Head of caudate nucleus (tissue), 42 donors: ENCODE measurements around the gene ANKDD1B.

Source experiments
- DNase-seq, 42 donors: peaks; one replicate each; pipeline versions ENCODE4 v3.0.0 to v3.0.0-alpha.2; 2020 to 2021; ENCODE audit warnings: mixed read lengths in 7 of 42
- intact Hi-C: fragments of 100-400 bp; cut with DNase I; formaldehyde crosslinking; loops from one replicate; pipeline ENCODE4 v1.15.0; 2022

Gene ANKDD1B

DNA sequence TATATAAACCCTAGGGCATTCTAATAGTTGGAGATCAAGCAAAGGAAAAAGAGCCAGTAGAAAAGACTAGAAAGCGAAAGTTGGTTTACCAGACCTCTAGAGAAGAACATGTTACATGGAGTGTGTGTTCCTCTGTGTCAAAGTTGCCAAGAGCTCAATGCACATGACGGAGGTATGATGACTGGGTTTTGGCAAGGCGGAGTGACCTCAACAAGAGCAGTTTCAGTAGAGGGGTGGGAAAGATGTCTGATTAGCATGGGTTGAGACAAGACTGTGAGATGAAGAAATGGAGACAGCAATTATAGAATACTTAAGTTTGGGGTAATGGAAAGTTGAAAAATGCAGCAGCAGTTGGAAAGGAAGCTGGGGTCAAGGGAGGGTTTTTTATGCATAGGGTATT is 1.6 kb downstream of the ANKDD1B start:
- DNase-seq, result no peak
- intact Hi-C loops, result no loop called here

DNA sequence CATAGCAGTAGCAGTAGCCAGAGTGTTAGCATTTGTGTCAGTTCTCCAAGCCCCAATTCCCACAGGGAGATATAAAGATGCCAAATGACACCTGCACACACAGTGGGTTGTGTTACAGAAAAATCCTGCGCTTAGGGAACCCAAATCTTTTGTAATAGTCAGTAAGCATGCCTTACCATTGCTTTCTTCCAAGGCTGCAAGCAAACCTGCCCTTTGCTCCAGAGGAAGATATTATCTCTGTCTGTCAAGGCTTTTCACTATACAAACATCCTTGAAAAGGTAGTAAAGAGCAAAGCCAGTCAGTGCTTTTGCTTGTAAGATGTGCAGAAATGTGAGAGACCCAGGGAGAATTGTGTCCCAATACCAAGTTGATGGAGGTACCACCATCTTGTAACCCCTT is 2.9 kb downstream of the ANKDD1B start:
- intact Hi-C loops, result no loop called here
- DNase-seq, result no peak

DNA sequence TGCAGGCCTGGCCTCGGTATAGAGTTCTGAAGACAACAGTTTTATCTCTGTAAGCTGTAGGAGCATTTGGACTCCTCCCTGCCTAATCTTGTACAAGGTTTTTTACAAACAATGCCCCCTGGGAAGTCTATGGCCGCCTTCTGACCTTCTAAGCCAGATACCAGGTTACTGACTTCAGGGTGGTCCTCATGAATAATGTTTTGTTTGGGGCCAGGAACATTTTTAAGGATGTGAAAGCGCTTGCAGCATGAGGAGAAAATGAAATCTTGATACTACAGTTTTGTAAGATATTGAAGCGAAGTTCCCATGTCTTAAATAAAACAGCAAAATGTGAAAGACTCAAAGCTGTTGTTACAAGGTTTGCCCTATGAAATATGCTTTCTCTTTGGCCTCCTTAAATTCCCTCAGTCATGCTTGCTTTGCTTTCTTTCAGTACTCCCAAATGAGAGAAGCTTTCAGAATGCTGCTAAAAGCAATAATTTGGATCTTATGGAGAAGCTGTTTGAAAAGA is 5.2 kb downstream of the ANKDD1B start:
- intact Hi-C loops, result no loop called here
- no peak for DNase-seq

DNA sequence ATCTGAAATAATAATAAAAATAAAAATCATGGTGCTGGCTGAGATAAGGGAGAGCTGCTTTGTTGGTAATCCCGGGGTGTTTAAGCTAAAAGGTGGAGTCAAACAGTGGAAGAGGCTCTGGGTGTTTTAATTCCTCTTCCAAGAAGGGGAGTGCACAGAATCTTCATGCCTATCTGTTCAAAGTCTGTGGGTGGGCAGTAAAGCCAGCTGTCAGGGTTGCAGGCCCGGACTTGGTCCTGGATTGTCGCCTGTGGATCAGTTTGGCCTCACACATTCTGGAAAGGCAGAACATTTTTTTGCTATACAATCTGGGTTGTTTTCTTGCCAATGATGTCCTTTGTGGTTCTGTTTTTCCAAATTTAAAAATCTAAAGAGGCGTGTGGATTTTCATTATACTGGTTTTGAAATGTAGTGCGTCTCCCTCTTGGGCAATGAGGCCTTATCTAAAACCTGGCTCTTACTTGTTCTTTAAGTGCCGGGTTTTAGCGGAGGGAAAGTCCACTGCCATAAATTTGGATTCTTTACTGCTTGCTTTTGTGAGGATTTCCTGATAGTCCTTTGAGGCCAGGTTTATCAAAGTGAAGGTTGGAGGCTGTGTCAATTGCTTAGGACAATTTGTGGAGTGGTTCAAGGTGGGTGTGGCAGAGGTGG is 5.8 kb downstream of the ANKDD1B start:
- DNase-seq, result no peak
- intact Hi-C loops, result no loop called here

DNA sequence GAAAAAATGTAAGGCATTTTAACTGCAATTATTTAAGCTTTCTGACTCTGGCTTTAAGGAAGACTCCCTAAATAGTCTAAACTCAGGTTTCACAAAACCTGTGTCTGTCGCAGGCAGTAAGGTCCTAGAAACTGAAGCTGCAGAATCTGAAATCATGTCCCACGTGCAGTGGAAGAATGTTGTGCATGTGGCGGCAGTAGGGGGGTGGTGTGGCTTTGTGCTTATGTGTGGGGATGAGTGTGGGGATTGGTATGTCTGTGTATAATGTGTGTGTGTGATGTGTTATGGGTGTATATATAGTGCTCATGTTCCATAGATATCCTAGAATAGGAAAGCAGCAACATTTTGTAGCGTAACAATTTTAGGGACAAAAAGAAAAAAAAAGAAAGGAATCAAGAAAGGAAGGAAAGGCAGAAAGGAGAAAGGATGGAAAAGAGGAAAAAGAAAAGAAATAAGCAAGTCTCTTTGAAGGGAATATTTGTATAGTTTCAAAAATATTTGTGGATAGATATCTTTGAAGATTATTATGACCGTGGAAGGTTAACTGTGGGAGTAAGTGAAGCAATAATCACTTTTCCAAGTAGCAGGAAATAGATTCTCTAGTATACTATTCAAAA is 6.6 kb downstream of the ANKDD1B start:
- DNase-seq, result no peak
- intact Hi-C loops, result no loop called here

DNA sequence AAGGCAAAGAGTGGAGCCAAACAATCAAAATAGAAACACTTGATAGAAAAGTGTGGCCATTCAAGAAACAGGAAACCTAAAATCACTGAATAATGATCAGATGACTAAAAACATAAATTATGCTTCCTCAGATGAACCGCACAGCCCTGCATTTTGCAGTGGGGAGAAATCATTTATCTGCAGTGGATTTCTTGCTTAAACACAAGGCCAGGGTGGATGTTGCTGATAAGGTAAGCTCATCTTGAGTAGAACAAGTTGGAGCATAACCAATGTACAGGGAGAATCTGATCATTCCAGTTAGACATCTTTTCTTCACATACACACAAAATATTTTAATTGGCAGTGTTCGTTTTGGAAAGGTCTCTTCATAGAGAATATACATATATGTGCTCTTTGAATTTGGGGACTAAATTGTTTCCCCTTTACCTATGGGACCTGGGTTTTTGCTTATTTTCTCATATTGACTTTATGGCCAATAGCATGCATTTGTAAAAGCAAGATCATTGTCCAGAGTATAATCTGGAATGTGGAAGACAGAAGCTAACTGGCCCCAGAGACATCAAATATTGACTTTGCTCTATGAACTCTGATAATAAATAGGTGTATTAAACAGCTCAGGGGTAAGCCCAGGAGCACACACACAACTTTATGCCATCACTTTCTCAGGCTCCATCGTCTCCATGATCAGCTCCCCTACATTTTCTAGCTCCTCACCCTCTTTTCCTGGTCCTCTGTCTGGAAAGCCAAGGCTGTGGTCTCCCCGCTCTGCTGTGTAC is 9.1 kb downstream of the ANKDD1B start:
- intact Hi-C loops, result no loop called here

DNA sequence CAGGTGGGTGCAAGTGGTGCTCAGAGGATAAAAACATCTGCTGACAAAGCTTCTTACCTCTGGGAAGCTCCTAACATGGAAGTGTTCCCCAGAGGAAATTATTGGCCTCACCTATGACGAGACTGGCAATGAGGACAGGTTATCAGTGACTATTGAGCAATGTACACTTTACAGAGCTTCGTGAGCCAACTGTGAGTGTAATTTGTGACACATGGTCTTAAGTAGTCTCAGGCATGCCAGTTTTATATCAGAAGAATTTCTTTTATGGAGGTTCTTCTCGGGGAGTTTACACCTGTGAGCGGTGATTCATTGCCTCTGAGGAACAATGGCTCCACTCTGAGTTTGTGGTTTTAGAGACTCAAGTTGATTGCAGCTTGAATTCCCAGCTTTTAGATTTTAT is 11.3 kb downstream of the ANKDD1B start:
- DNase-seq, result no peak
- intact Hi-C loops, result no loop called here

More for the DNA sequence above, 9.1 kb downstream of the ANKDD1B start:
- no peak for DNase-seq

DNA sequence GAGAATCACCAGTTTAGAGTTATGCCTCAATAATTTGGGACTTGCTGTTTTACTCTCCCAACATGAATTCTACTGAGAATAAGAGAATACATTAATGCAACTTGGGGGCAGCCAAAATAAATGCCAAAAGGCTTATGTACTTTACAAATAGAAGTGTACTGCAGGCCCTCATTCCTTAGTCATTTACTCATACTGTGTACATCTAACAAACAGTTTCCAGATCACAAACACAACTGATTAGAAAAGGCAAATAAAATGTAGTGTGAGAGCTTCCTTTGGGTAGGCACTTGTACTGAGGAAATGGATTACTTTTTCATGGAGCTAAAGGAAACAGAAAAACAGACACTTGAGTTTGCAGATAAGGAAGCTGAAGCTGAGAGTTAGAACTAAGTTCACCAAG is 12.6 kb downstream of the ANKDD1B start:
- intact Hi-C loops, result no loop called here
- DNase-seq, result no peak

DNA sequence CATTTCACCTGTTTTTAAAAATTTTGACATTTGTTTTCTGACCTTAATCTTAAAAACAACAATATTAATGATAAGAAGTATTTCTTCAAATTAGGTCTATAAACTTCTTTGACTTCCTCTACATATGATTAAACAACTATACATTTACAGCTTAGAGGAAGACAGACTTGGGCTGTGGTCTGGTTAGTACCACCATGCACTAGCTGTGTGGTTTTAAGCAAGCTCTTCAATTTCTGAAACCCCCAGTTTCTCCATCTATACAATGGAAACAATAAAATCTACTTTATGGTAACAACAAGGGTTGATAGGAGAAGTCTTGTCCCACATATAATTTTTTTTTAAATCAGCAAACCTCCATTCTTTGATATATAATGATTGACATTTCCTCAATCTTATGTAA is 15.7 kb downstream of the ANKDD1B start:
- DNase-seq, result no peak
- intact Hi-C loops, result no loop called here

DNA sequence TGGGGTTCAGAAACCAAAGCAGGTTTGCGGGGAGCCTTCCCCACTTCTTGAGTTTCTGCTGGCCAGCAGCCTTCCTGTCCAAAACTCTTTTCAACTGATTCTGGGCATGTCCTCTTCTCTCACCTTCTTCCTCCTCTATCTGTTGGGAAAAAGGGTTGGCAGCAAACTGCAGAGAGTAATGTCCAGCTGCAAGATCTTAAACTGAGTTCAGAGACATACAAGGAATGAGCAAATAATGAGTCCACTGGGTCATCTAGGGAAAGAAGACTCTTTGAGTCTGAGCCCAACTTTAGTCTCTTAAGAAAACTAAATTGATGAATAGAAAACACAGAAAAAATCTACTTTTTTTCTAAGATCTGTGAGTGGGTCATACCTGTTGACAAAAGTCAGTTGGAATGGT is 16.5 kb downstream of the ANKDD1B start:
- intact Hi-C loops, result no loop called here
- no peak for DNase-seq

DNA sequence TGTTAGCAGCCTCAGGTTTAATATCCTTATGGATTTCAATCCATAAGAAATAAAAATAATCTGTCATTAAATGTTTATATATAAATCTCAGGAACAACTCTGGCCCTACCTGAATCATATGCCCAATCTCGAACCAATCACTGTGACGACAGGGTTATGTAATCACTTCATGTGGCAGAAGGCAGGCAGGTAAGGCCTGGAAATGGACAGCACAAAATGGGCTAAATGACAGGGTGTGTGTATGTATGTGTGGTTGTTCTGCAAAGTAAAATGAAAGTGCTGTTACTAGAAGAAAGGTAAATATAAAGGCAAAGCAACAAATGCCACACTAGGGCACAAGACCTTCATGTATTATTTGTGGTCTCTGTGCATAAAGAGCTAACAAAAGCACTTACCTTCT is 19.6 kb downstream of the ANKDD1B start:
- DNase-seq, result no peak
- intact Hi-C loops, result no loop called here

DNA sequence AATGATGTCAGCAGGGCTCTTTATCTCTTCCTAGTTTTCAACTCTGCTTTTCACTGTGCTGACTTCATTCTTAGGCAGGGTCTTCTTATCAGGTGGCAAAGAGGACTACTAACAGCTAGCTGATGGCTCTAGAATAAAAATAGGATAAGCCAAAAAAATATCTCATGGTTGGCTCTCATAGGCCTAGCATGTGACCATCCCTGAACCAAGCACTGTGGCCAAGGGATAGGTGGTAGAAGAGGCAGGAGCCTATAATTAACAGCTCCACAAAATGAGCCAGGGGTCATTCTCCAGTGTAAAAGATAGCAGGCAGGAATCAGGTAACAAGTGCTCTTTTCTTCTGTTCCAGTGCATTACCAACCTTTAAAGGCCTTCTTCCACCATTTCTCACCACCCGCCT is 21.1 kb downstream of the ANKDD1B start:
- intact Hi-C loops, result no loop called here
- no peak for DNase-seq

DNA sequence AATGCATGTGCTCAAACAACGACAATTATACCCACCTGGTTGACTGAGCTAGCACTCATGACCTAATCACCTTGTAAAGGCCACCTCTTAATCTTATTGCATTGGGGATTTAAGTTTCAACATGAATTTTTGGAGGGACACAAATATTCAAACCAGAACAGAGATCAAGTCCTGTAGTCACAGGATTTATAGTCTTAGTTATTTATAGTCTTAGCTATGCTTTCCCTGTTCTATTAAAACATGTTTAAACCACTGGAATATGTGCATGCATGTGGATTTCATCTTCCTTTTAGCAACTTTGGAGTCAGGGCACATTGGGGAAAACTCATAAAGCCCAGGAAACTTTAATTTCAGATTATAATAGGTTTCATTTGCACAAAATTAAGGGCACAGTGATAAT is 26.7 kb downstream of the ANKDD1B start:
- DNase-seq, result no peak
- intact Hi-C loops, result no loop called here

DNA sequence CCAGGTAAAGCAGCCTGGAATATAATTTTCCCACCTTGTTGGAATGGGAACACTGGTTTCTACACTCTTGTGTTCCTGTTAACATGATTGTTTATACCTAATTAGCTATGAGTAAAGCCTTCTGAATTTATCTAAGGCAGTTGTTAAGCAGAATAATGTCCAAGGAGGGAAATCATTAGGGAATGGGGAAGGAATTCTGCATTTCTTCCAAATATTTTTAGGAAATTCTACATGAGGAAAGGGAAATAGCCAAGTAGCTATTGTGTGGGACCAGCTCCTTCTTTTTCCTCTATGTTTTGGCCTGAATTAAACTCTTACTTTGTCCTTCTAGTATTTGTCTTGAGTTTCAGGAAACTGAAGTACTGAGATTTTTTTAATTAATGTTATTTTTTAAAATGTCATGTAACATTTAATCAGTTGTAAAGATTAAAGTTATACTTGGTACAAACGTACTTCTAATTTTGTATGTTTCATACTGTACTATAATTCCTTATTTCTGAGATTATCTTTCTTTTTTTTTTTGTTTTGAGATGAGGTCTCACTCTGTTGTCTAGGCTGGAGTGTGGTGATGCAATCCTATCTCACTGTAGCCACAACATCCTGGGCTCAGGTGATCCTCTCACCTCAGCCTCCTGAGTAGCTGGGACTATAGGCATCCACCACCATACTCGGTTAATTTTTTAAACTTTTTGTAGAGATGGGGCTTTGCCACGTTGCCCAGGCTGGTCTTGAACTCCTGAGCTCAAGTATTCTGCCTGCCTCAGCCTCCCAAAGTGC is 28.5 kb downstream of the ANKDD1B start:
- DNase-seq, result no peak
- intact Hi-C loops, result no loop called here

DNA sequence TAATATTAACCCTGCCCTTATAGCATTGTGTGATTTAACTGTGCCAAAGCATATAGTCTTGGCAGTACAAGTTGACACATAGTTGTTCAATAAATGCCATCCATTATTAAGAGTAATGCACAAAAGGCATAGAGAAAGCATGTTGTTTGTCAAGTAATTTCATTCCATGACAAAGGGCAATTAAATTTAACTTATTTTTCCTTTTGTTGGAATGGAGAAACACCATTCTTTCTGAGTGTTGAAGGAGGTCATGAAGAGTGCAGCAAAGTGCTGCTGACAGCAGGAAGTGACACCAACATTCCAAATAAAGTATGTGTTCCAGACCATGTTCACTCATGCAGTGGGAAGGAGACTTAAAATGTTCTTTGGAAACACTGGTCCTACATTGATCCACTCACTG is 29.1 kb downstream of the ANKDD1B start:
- intact Hi-C loops, result no loop called here
- DNase-seq, result no peak

DNA sequence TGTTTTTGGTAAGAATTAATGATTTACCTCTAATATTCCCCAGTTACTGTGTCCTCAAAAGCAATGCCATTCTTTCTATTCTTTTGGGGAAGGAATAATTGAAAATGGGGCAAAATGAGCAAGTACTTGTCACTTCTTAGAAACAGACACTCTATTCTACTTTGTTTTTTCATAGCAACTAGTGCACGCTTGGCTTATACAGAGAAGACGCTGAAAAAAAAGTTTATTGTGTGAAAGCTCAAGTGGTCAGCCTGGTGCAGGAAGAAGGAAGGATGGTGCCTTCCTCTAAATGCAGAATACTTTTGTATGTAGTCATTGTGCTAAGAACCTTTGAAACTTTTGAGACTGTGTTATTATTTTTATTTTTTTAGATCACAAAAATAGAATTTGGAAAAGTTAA is 29.6 kb downstream of the ANKDD1B start:
- intact Hi-C loops, result no loop called here
- no peak for DNase-seq

DNA sequence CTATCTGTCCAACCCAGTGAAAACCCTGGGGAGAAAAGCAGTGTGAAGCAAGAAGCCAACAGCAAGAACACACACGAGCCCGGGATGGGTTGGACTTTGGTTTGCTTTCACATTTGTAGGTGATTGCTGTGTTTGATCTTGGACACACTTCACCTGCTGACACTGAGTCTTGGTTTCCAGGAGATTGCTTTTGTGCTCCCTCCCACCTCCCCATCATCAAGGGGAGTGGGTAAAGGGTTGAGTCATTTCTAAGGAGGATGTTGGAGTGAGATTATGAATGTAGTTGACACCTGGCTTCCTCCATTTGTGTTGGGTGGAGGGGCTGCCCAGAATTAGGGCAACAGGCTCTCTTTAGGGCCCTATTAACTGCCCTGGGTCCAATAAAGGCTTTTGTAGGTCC is 37.5 kb downstream of the ANKDD1B start:
- DNase-seq, result no peak
- intact Hi-C loops, result no loop called here

DNA sequence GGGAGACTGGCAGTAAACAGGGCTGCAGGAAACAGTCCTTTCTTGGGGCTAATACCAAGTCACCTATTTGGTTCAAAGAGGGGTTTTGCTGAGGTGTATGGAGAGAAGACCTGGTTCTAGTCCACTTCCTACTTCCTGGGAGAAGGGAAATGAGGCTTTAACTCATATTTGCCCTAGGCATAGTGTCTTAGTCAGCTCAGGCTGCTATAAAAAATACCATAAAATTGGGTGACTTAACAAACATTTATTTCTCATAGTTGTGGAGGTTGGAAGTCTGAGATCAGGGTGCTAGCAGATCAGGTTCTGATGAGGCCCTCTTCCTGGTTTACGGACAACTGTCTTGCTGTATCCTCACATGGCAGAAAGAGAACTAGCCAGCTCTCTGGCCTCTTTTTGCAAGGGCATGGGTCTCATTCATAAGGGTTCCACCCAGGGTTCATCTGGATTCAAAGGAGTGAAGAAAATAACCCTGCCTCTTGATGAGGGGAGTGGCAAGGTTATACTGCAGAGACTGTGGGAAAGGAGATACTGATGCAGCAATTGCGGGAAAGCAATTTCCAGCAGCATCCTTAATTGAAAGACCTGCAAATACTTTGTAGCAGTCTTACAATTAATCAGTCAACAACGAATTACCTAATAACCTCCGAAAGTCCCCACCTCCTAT is 40.5 kb downstream of the ANKDD1B start:
- no peak for DNase-seq
- intact Hi-C loops, result no loop called here

DNA sequence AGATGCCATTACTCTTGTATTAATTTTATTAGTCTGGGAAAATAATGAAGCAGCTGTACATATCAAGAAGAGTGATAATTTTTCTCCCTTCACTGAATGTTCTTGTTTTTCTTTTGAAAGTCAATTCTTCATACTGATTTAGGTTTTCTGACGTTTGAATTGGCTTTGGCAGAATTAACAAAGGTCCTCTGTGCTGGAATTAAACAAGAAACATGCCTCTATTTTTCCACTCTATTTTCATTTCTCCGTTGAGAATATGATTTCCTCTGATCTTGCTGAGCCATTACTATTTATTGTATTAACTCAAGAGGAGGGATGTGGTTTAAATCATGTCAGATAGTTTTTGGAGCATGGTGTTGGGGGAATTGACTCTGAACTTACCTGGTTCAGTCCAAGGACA is 42.3 kb downstream of the ANKDD1B start:
- intact Hi-C loops, result no loop called here
- DNase-seq, result no peak
